ENCODE data around the gene SLC49A3. TPM values are rescaled to one million over a fixed set of nuclear protein-coding genes. Genes with fewer than 3 reads are reported as not detected.
A peak's percentile ranks its signal among the peaks of the same experiment; 100 is the strongest.

The SLC49A3 gene
- total RNA-seq, 1 experiment from 2014 or later, result 5.5 TPM

- no peak for TF ChIP-seq SIN3A (IDR thresholded peaks at IDR 0.05; ENCODE audit: low read depth)
Observed at GRCh38 chr4:675980-676870, 12.7 kb downstream of the SLC49A3 start (continued).

GRCh38 chr4:675036-675882 is 13.7 kb downstream of the SLC49A3 start:
- Histone ChIP-seq H3K4me2 (ENCODE audit: low read length) (peak overlapping the region; percentile 93), H3K9me3 (ENCODE audit: control insufficient read depth in 1 of 2, insufficient read depth in 1 of 2, low read depth in 1 of 2, low read length in 2 of 2) (no peaks in the 10 kb centered on the region), H3K36me3 (ENCODE audit: control insufficient read depth in 1 of 2, insufficient read depth in 2 of 2, low read length in 2 of 2) (peaks cover 10 to 24% of the 10 kb centered on the region in 2 experiments), H3K4me1 (ENCODE audit: control insufficient read depth in 1 of 2, insufficient read depth in 2 of 2, low read length in 2 of 2) (peaks cover 23 to 54% of the 10 kb centered on the region in 2 experiments), H3K9me2 (ENCODE audit: insufficient read depth) (no peaks in the 10 kb centered on the region), H3K27ac (ENCODE audit: low read depth, low read length) (peak overlapping the region; percentile 90), H3K27me3 (ENCODE audit: insufficient read depth, low read length) (no peaks in the 10 kb centered on the region), H4K20me1 (ENCODE audit: insufficient read depth) (no peaks in the 10 kb centered on the region), H3K79me2 (ENCODE audit: insufficient read depth, low read length) (peaks cover 26% of the 10 kb centered on the region), H3K9ac (ENCODE audit: low read length) (peak overlapping the region; percentile 95), H2AFZ (ENCODE audit: low read depth, low read length, poor library complexity, severe bottlenecking) (no peak overlapping the region), H3K4me3 (replicated peaks in 1 of 2; ENCODE audit: low read depth in 1 of 2, low read length in 2 of 2) (peak overlapping the region; percentile 77 to 91)
- intact Hi-C loops (cut with micrococcal nuclease), result loop anchor here (10.0 kb wide), 1 partner anchor 200 kb away; no protein-coding TSS in a partner anchor
- ChIA-PET CTCF (interaction anchor here (0.9 to 1.6 kb wide), 2 partner anchors 9 to 12 kb away, joined by 3 to 14 read pairs; no protein-coding TSS in a partner anchor), POLR2A (no interaction called here), RAD21 (ENCODE audit: low non-redundant PET in 1 of 2, low total read pairs in 2 of 2, uncharacterized antibody in 2 of 2, unreplicated experiment in 2 of 2) (no interaction called here)
- no TSS peak for BruUV-seq (replicated peaks)
- DNase-seq (ENCODE audit: low read depth, low spot score), result no peak
- no peak for TF ChIP-seq SIN3A (IDR thresholded peaks at IDR 0.05; ENCODE audit: low read depth)
- TF ChIP-seq FOSL1 (IDR thresholded peaks at IDR 0.05; ENCODE audit: low read depth), result no peak
- peak; percentile 86 for TF ChIP-seq ZFX (IDR thresholded peaks at IDR 0.05)
- no peak for TF ChIP-seq REST (IDR thresholded peaks at IDR 0.05; ENCODE audit: low read depth)
- TF ChIP-seq CEBPB (IDR thresholded peaks at IDR 0.05; ENCODE audit: low read depth), result no peak
- TF ChIP-seq ZNF274 (IDR thresholded peaks at IDR 0.05; ENCODE audit: low read depth, low read length), result no peak
- TF ChIP-seq SRF (IDR thresholded peaks at IDR 0.05; ENCODE audit: low read depth), result no peak
- no peak for TF ChIP-seq TCF7L2 (IDR thresholded peaks at IDR 0.05; ENCODE audit: borderline replicate concordance, extremely low read depth, insufficient read depth, insufficient read length)
- ATAC-seq, result peak; percentile 9

Data from HCT116 (cell line).